Fibroblast of lung (primary cell): ENCODE results near the gene SDCCAG8.

ENCODE experiments used
- EZH2 ChIP-seq: IDR thresholded peaks from 2 replicates; pipeline ENCODE4 v1.5.1; 2012; ENCODE audit warnings: low read length, control low read depth, mild to moderate bottlenecking; ENCODE audit errors: missing control alignments
- TF ChIP-seq, protein P1 (sequence below), 2 donors: IDR thresholded peaks in 1 of 2; conservative IDR thresholded peaks in 1 of 2; 1 replicate in 1 of 2; 2 replicates in 1 of 2; pipeline ENCODE4 v1.5.1; 2011 to 2012; ENCODE audit warnings: low read length in 2 of 2, control low read depth in 1 of 2, inconsistent platforms in 1 of 2, low read depth in 1 of 2, mild to moderate bottlenecking in 1 of 2

DNA sequence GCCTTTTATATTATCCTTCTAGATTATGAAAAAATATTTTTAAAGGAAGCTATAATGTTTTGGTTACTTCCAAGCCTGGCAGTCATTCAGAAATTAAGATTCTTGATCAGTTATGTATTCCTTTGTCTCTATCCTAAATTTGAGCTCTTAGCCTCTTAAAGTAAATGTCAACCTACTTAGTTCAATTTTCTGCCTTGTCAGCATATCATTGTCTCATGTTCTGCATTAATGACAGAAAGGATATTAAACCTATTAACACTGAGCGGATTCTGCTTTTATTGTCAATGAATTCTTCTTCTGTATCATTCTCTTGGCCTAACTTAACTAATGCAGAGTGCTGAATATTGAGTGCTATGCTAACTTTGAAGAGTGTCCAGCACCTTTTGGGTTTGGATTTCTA is 56.0 kb downstream of the SDCCAG8 start:
- TF ChIP-seq, protein P1, sequence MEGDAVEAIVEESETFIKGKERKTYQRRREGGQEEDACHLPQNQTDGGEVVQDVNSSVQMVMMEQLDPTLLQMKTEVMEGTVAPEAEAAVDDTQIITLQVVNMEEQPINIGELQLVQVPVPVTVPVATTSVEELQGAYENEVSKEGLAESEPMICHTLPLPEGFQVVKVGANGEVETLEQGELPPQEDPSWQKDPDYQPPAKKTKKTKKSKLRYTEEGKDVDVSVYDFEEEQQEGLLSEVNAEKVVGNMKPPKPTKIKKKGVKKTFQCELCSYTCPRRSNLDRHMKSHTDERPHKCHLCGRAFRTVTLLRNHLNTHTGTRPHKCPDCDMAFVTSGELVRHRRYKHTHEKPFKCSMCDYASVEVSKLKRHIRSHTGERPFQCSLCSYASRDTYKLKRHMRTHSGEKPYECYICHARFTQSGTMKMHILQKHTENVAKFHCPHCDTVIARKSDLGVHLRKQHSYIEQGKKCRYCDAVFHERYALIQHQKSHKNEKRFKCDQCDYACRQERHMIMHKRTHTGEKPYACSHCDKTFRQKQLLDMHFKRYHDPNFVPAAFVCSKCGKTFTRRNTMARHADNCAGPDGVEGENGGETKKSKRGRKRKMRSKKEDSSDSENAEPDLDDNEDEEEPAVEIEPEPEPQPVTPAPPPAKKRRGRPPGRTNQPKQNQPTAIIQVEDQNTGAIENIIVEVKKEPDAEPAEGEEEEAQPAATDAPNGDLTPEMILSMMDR (conservative IDR thresholded peaks at IDR 0.05 in 1 of 2, IDR thresholded peaks at IDR 0.05 in 1 of 2; ENCODE audit: low read depth in 1 of 2, low read length in 2 of 2) = no peak
- TF ChIP-seq EZH2 = no peak
